PC-9 (cell line): ENCODE data around the gene S100A5.
"Not testable (repeated sequence)": the region's sequence is repeated elsewhere in the genome, so short reads cannot be mapped to it uniquely, and the experiment has no call there.

Experiments used
- CTCF ChIP-seq: fragments of 200-600 bp; sonication (generic); conservative IDR thresholded peaks from 2 replicates; pipeline ENCODE4 v1.6.1; 2017; ENCODE audit warnings: mixed run types, antibody characterized with exemption, mild to moderate bottlenecking, moderate library complexity
- EZH2 ChIP-seq: fragments of 200-600 bp; sonication (generic); IDR thresholded peaks from 2 replicates; pipeline ENCODE4 v1.8.0; 2017; ENCODE audit warnings: antibody characterized with exemption, low read depth

GRCh38 chr1:153588033-153588432 is 47.3 kb upstream of the S100A5 start:
- not testable (repeated sequence) for TF ChIP-seq CTCF, EZH2
